ENCODE results near the gene SH3BGRL2. TPM values are rescaled to one million over a fixed set of nuclear protein-coding genes. Genes with fewer than 3 reads are reported as not detected.
A peak's percentile ranks its signal among the peaks of the same experiment; 100 is the strongest.

SH3BGRL2 gene
- total RNA-seq, 1 experiment from 2014 or later: 5.2 TPM

- H3K36me3 ChIP-seq (ENCODE audit: control insufficient read depth in 1 of 2, insufficient read depth in 2 of 2, low read length in 2 of 2): no peaks in the 10 kb centered on the region
- H3K4me1 ChIP-seq (ENCODE audit: control insufficient read depth in 1 of 2, insufficient read depth in 2 of 2, low read length in 2 of 2): peaks cover 10 to 22% of the 10 kb centered on the region in 2 experiments; a peak in 3 of 4 replicates
- POLR2A ChIA-PET: no interaction called here
- CTCF ChIA-PET: no interaction called here
- H3K9me3 ChIP-seq (ENCODE audit: control insufficient read depth in 1 of 2, insufficient read depth in 1 of 2, low read depth in 1 of 2, low read length in 2 of 2): no peaks in the 10 kb centered on the region
- TF ChIP-seq EGR1 (IDR thresholded peaks at IDR 0.05; ENCODE audit: low read depth): no peak
- TF ChIP-seq SP1 (IDR thresholded peaks at IDR 0.05; ENCODE audit: low read depth): peak; percentile 63
- TF ChIP-seq JUND (IDR thresholded peaks at IDR 0.05): peak; percentile 67
- 0 out of 2 replicates have a peak, but pooled peaks have one; percentile 8 for TF ChIP-seq RAD21 (IDR thresholded peaks at IDR 0.05; ENCODE audit: low read depth)
- TF ChIP-seq SRF (IDR thresholded peaks at IDR 0.05; ENCODE audit: low read depth): 0 out of 2 replicates have a peak, but pooled peaks have one; percentile 32
- TF ChIP-seq REST (IDR thresholded peaks at IDR 0.05; ENCODE audit: low read depth): no peak
- peak; percentile 54; the same call in 1 of the 2 replicates for TF ChIP-seq CEBPB (IDR thresholded peaks at IDR 0.05; ENCODE audit: low read depth)
- peak; percentile 73; the same call in 1 of the 2 replicates for TF ChIP-seq CBX3 (IDR thresholded peaks at IDR 0.05; ENCODE audit: low read depth)
- peak; percentile 70 for TF ChIP-seq FOSL1 (IDR thresholded peaks at IDR 0.05; ENCODE audit: low read depth)
- TF ChIP-seq SIN3A (IDR thresholded peaks at IDR 0.05; ENCODE audit: low read depth): peak; percentile 44; the same call in 1 of the 2 replicates
- 0 out of 2 replicates have a peak, but pooled peaks have one; percentile 21 for TF ChIP-seq MAX (IDR thresholded peaks at IDR 0.05)
- no peaks in the 10 kb centered on the region for H4K20me1 ChIP-seq (ENCODE audit: insufficient read depth)
- ATAC-seq: peak; percentile 25; the same call in 1 of the 2 replicates
- no peak overlapping the region for H3K27ac ChIP-seq (ENCODE audit: low read depth, low read length)
- no peaks in the 10 kb centered on the region for H3K9me2 ChIP-seq (ENCODE audit: insufficient read depth)
- RAD21 ChIA-PET (ENCODE audit: low non-redundant PET in 1 of 2, low total read pairs in 2 of 2, uncharacterized antibody in 2 of 2, unreplicated experiment in 2 of 2): no interaction called here
- no peaks in the 10 kb centered on the region for H3K27me3 ChIP-seq (ENCODE audit: insufficient read depth, low read length)
- no peak overlapping the region for H3K4me3 ChIP-seq (replicated peaks in 1 of 2; ENCODE audit: low read depth in 1 of 2, low read length in 2 of 2)
- H3K4me2 ChIP-seq (ENCODE audit: low read length): peak overlapping the region; percentile 35
- BruUV-seq (replicated peaks): no TSS peak
- no peak overlapping the region for H2AFZ ChIP-seq (ENCODE audit: low read depth, low read length, poor library complexity, severe bottlenecking)
- intact Hi-C loops (cut with micrococcal nuclease): no loop called here
- no peak for DNase-seq (ENCODE audit: low read depth, low spot score)
- H3K79me2 ChIP-seq (ENCODE audit: insufficient read depth, low read length): no peaks in the 10 kb centered on the region
- no peak overlapping the region for H3K9ac ChIP-seq (ENCODE audit: low read length)
Measured at GRCh38 chr6:79600812-79601609, 30.1 kb upstream of the SH3BGRL2 start.

Data from HCT116 (cell line).